Measurements from ENCODE around the gene SCGN. TPM values are rescaled to one million over a fixed set of nuclear protein-coding genes. Genes with fewer than 3 reads are reported as not detected.
A peak's percentile ranks its signal among the peaks of the same experiment; 100 is the strongest.

SCGN gene
- total RNA-seq: not detected

- Histone ChIP-seq H3K27me3 (no peaks in the 10 kb centered on the region), H3K27ac (no peak within 1 kb of the TSS), H3K9me3 (no peaks in the 10 kb centered on the region), H3K4me3 (no peak within 1 kb of the TSS), H3K4me1 (no peaks in the 10 kb centered on the region), H3K36me3 (no peaks in the 10 kb centered on the region)
- intact Hi-C loops (cut with DNase I): no loop called here
- TF ChIP-seq CTCF (IDR thresholded peaks at IDR 0.05): no peak
- peak in 1 of 2 donors; percentile 65 for DNase-seq (ENCODE audit: low spot score in 2 of 2)
Measured at GRCh38 chr6:25652007-25652515, at the start of gene SCGN. Gene SCGN, plus strand, starts transcription at chr6:25652215. Its CDS starts 189 bp downstream, at chr6:25652404.

- Histone ChIP-seq H3K9me3 (no peaks in the 10 kb centered on the region), H3K27ac (no peak overlapping the region), H3K4me3 (no peak overlapping the region), H3K27me3 (no peaks in the 10 kb centered on the region), H3K36me3 (peaks cover 14 to 22% of the 10 kb centered on the region in 2 donors), H3K4me1 (no peaks in the 10 kb centered on the region)
- TF ChIP-seq CTCF (IDR thresholded peaks at IDR 0.05): no peak
- intact Hi-C loops (cut with DNase I): loop anchor here (5.0 kb wide), 1 partner anchor 335 kb away; no protein-coding TSS in a partner anchor
- DNase-seq (ENCODE audit: low spot score in 2 of 2): no peak
Measured at GRCh38 chr6:25602674-25602982, 49.4 kb upstream of the SCGN start.

- Histone ChIP-seq H3K4me3 (no peak overlapping the region), H3K27ac (no peak overlapping the region), H3K36me3 (peaks cover 14 to 22% of the 10 kb centered on the region in 2 donors), H3K27me3 (no peaks in the 10 kb centered on the region), H3K9me3 (no peaks in the 10 kb centered on the region), H3K4me1 (no peaks in the 10 kb centered on the region)
- intact Hi-C loops (cut with DNase I): loop anchor here (5.0 kb wide), 1 partner anchor 336 kb away; no protein-coding TSS in a partner anchor
- no peak for DNase-seq (ENCODE audit: low spot score in 2 of 2)
- TF ChIP-seq CTCF (IDR thresholded peaks at IDR 0.05): no peak
Measured at GRCh38 chr6:25603251-25603650, 48.8 kb upstream of the SCGN start.

- no peak overlapping the region for H3K27ac ChIP-seq
- H3K4me3 ChIP-seq: no peak overlapping the region
- DNase-seq (ENCODE audit: low spot score in 2 of 2): no peak
- intact Hi-C loops (cut with DNase I): no loop called here
- no peaks in the 10 kb centered on the region for H3K27me3 ChIP-seq
- no peaks in the 10 kb centered on the region for H3K4me1 ChIP-seq
- TF ChIP-seq CTCF (IDR thresholded peaks at IDR 0.05): no peak
- no peaks in the 10 kb centered on the region for H3K9me3 ChIP-seq
- H3K36me3 ChIP-seq: peaks cover 16 to 24% of the 10 kb centered on the region in 2 donors
Measured at GRCh38 chr6:25606151-25606550, 45.9 kb upstream of the SCGN start.

GRCh38 chr6:25608558-25609174 lies 43.3 kb upstream of the SCGN start:
- no peak for DNase-seq (ENCODE audit: low spot score in 2 of 2)
- no peaks in the 10 kb centered on the region for H3K9me3 ChIP-seq
- no peaks in the 10 kb centered on the region for H3K27me3 ChIP-seq
- no peaks in the 10 kb centered on the region for H3K4me1 ChIP-seq
- peaks cover 23 to 45% of the 10 kb centered on the region in 2 donors for H3K36me3 ChIP-seq
- intact Hi-C loops (cut with DNase I): no loop called here
- H3K27ac ChIP-seq: no peak overlapping the region
- TF ChIP-seq CTCF (IDR thresholded peaks at IDR 0.05): no peak
- H3K4me3 ChIP-seq: no peak overlapping the region
